Glutamatergic neuron (in vitro differentiated cells): ENCODE measurements around the gene TSPAN14. TPM values are rescaled to one million over a fixed set of nuclear protein-coding genes. Genes with fewer than 3 reads are reported as not detected.

Source experiments
- DNase-seq: peaks from one replicate; pipeline ENCODE4 v3.0.0; 2022
- H3K27ac Mint-ChIP-seq: one replicate; pipeline ENCODE4 v1.8.0; 2020; ENCODE audit warnings: mild to moderate bottlenecking, mixed read lengths, inconsistent platforms; ENCODE audit not compliant: unreplicated experiment
- H3K27me3 Mint-ChIP-seq: one replicate; pipeline ENCODE4 v1.8.0; 2020; ENCODE audit warnings: mild to moderate bottlenecking, moderate library complexity, mixed read lengths, inconsistent platforms; ENCODE audit not compliant: unreplicated experiment
- H3K36me3 Mint-ChIP-seq: one replicate; pipeline ENCODE4 v1.8.0; 2020; ENCODE audit warnings: mild to moderate bottlenecking, mixed read lengths, inconsistent platforms; ENCODE audit not compliant: unreplicated experiment
- H3K4me1 Mint-ChIP-seq: one replicate; pipeline ENCODE4 v1.8.0; 2020; ENCODE audit warnings: mild to moderate bottlenecking, low read depth, mixed read lengths, inconsistent platforms; ENCODE audit not compliant: unreplicated experiment
- H3K4me3 Mint-ChIP-seq: one replicate; pipeline ENCODE4 v1.8.0; 2020; ENCODE audit warnings: mild to moderate bottlenecking, mixed read lengths, inconsistent platforms; ENCODE audit not compliant: unreplicated experiment
- H3K9me3 Mint-ChIP-seq: one replicate; pipeline ENCODE4 v1.8.0; 2020; ENCODE audit warnings: mild to moderate bottlenecking, moderate library complexity, mixed read lengths, inconsistent platforms; ENCODE audit not compliant: unreplicated experiment
- CTCF ChIP-seq: fragments of 200-600 bp; sonication (generic); IDR thresholded peaks from one replicate; pipeline ENCODE4 v1.5.0; 2021; ENCODE audit not compliant: partially characterized antibody, unreplicated experiment
- total RNA-seq: library from RNA; stranded (reverse); fragmentation: NEBNext Ultra II Directional; extraction: Animal tissue kit (Norgen Biotek cat#: 25700); gene quantifications from one replicate; pipeline ENCODE4 v1.2.1, GENCODE V29; 2021; ENCODE audit not compliant: unreplicated experiment

TSPAN14 gene
- total RNA-seq, 1 donor from 2014 or later: 141 TPM

- peaks cover 14% of the 10 kb centered on the region for H3K4me1 Mint-ChIP-seq
- H3K36me3 Mint-ChIP-seq: peaks cover 5% of the 10 kb centered on the region
- peaks cover 6% of the 10 kb centered on the region for H3K9me3 Mint-ChIP-seq
- H3K4me3 Mint-ChIP-seq: no peak overlapping the region
- no peak for TF ChIP-seq CTCF
- no peak overlapping the region for H3K27ac Mint-ChIP-seq
- no peak for DNase-seq
- H3K27me3 Mint-ChIP-seq: peaks cover 2% of the 10 kb centered on the region
These were observed 85.4 kb downstream of the TSPAN14 start for GRCh38 chr10:80539421-80540031.

- Mint-ChIP-seq H3K36me3 (peaks cover 10% of the 10 kb centered on the region), H3K4me3 (no peak overlapping the region), H3K4me1 (peaks cover 14% of the 10 kb centered on the region), H3K9me3 (peaks cover 6% of the 10 kb centered on the region), H3K27ac (no peak overlapping the region), H3K27me3 (peaks cover 5% of the 10 kb centered on the region)
- DNase-seq: no peak
- TF ChIP-seq CTCF: no peak
These were observed 86.0 kb downstream of the TSPAN14 start for GRCh38 chr10:80540136-80540535.

DNA sequence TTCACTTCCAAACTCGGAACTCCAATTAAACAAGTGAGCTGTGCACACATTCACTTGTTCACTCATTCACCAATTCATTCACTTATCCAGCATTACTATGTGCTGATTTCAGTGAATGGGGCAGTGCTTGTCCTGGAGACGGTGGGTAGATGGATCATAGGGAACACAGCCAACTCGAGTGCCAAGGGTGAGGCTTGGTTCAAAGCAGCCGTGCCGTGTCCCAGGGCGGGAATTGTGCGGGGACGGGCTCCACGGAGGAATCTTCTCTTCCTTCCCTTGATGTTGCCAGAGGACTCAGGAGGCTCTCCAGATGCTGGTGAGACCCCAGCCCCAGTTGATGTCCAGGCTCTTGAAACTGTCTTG lies 86.5 kb downstream of the TSPAN14 start:
- Mint-ChIP-seq H3K27ac (no peak overlapping the region), H3K36me3 (peaks cover 10% of the 10 kb centered on the region), H3K4me1 (peaks cover 14% of the 10 kb centered on the region), H3K9me3 (peaks cover 6% of the 10 kb centered on the region), H3K4me3 (no peak overlapping the region), H3K27me3 (peaks cover 3% of the 10 kb centered on the region)
- no peak for DNase-seq
- no peak for TF ChIP-seq CTCF

GRCh38 chr10:80540981-80541750 lies 87.1 kb downstream of the TSPAN14 start:
- peaks cover 6% of the 10 kb centered on the region for H3K9me3 Mint-ChIP-seq
- H3K27me3 Mint-ChIP-seq: peaks cover 3% of the 10 kb centered on the region
- DNase-seq: no peak
- H3K36me3 Mint-ChIP-seq: peaks cover 10% of the 10 kb centered on the region
- H3K4me3 Mint-ChIP-seq: no peak overlapping the region
- TF ChIP-seq CTCF: no peak
- peaks cover 14% of the 10 kb centered on the region for H3K4me1 Mint-ChIP-seq
- H3K27ac Mint-ChIP-seq: no peak overlapping the region

- no peak for TF ChIP-seq CTCF
- Mint-ChIP-seq H3K4me1 (peaks cover 10% of the 10 kb centered on the region), H3K9me3 (peaks cover 2% of the 10 kb centered on the region), H3K27me3 (peaks cover 3% of the 10 kb centered on the region), H3K36me3 (peaks cover 7% of the 10 kb centered on the region), H3K27ac (no peak overlapping the region), H3K4me3 (no peak overlapping the region)
- DNase-seq: no peak
These were observed 87.9 kb downstream of the TSPAN14 start for GRCh38 chr10:80542053-80542452.
